Testis (tissue), 3 donors: ENCODE measurements around the gene ZEB1. TPM values are rescaled to one million over a fixed set of nuclear protein-coding genes. Genes with fewer than 3 reads are reported as not detected.

ENCODE experiments used
- DNase-seq: peaks from one replicate; pipeline ENCODE4 v3.0.0-alpha.2; 2019
- H3K27ac ChIP-seq, 2 donors: fragments of 200-600 bp; sonication (generic); one replicate each; pipeline ENCODE4 v1.5.1; 2019
- H3K27me3 ChIP-seq: fragments of 200-600 bp; sonication (generic); one replicate; pipeline ENCODE4 v1.5.1; 2019
- H3K36me3 ChIP-seq: fragments of 200-600 bp; sonication (generic); one replicate; pipeline ENCODE4 v1.5.1; 2017; ENCODE audit warnings: low read depth; ENCODE audit errors: missing control alignments
- H3K4me1 ChIP-seq: fragments of 200-600 bp; sonication (generic); one replicate; pipeline ENCODE4 v1.5.1; 2019
- H3K4me3 ChIP-seq, 2 donors: fragments of 200-600 bp; sonication (generic); one replicate each; pipeline ENCODE4 v1.5.1; 2017 to 2019
- H3K9me3 ChIP-seq: fragments of 200-600 bp; sonication (generic); one replicate; pipeline ENCODE4 v1.5.1; 2017
- CTCF ChIP-seq, 3 experiments: fragments of 450-650 bp in 2 of 3; fragments of 200-600 bp in 1 of 3; sonication (generic) in 1 of 3; IDR thresholded peaks; one replicate each; pipeline ENCODE4 v1.5.1; 2016 to 2019; ENCODE audit warnings: antibody characterized with exemption in 3 of 3, mild to moderate bottlenecking in 2 of 3, moderate library complexity in 1 of 3
- POLR2A ChIP-seq: fragments of 450-650 bp; IDR thresholded peaks from one replicate; pipeline ENCODE4 v1.6.1; 2017; ENCODE audit warnings: antibody characterized with exemption, mild to moderate bottlenecking, moderate library complexity
- WGBS, 2 donors: methylation state at CpG; one replicate each; pipeline ENCODE4 v1.1.5; 2018; 5-methylcytosine and 5-hydroxymethylcytosine counted together
- intact Hi-C: fragments of 100-400 bp; cut with DNase I; formaldehyde crosslinking; loops from one replicate; pipeline ENCODE4 v1.15.1; 2023; ENCODE audit warnings: low total_unique reads
- polyA plus RNA-seq: library from polyadenylated mRNA; stranded (reverse); fragments of 350-450 nt; fragmentation: Illumina TruSeq; extraction: RNeasy Lipid Tissue Mini Kit (QIAGEN cat#74804); gene quantifications from one replicate; pipeline ENCODE4 v1.2.3, GENCODE V29; 2014; ENCODE audit warnings: low read depth, low replicate concordance; ENCODE audit not compliant: insufficient read depth
- total RNA-seq, 2 donors: library from RNA; depleted of rRNA; stranded (reverse); fragments of >200 nt; gene quantifications; one replicate each; pipeline ENCODE4 v1.2.3, GENCODE V29; 2016

The ZEB1 gene
- total and polyA plus RNA-seq, 3 donors from 2014 or later, result 22.2 to 35.9 (median 26.3) TPM

- no peaks in the 10 kb centered on the region for H3K9me3 ChIP-seq
- TF ChIP-seq POLR2A (no peak), CTCF (IDR thresholded peaks at IDR 0.05) (no peak)
- WGBS, 2 donors, result 92 to 96% methylated on average over 8 of the region's 8 CpGs
- no peaks in the 10 kb centered on the region for H3K27me3 ChIP-seq
- H3K36me3 ChIP-seq, result no peaks in the 10 kb centered on the region
- no peak for DNase-seq
- intact Hi-C loops, result no loop called here
- H3K4me1 ChIP-seq, result no peaks in the 10 kb centered on the region
- no peak overlapping the region for H3K27ac ChIP-seq
- no peak overlapping the region for H3K4me3 ChIP-seq
Measured at GRCh38 chr10:31383810-31384588, 65.0 kb downstream of the ZEB1 start.

- WGBS, 2 donors, result 81 to 83% methylated on average over 2 of the region's 2 CpGs
- no peak for TF ChIP-seq CTCF (IDR thresholded peaks at IDR 0.05)
- no peak for TF ChIP-seq POLR2A
Measured at GRCh38 chr10:31384589-31384949, 65.6 kb downstream of the ZEB1 start.

GRCh38 chr10:31390804-31391203 lies 71.8 kb downstream of the ZEB1 start:
- Histone ChIP-seq H3K4me1 (no peaks in the 10 kb centered on the region), H3K27me3 (no peaks in the 10 kb centered on the region), H3K36me3 (no peaks in the 10 kb centered on the region), H3K27ac (no peak overlapping the region), H3K4me3 (no peak overlapping the region), H3K9me3 (no peaks in the 10 kb centered on the region)
- TF ChIP-seq POLR2A (no peak), CTCF (IDR thresholded peaks at IDR 0.05) (no peak)
- no peak for DNase-seq
- 96 to 98% methylated on average over 3 of the region's 3 CpGs for WGBS, 2 donors
- intact Hi-C loops, result no loop called here

More at GRCh38 chr10:31384589-31384949, 65.6 kb downstream of the ZEB1 start:
- Histone ChIP-seq H3K27ac (no peak overlapping the region), H3K9me3 (no peaks in the 10 kb centered on the region), H3K4me1 (no peaks in the 10 kb centered on the region), H3K4me3 (no peak overlapping the region), H3K36me3 (no peaks in the 10 kb centered on the region), H3K27me3 (no peaks in the 10 kb centered on the region)
- intact Hi-C loops, result no loop called here
- DNase-seq, result no peak

GRCh38 chr10:31393844-31394243 lies 74.8 kb downstream of the ZEB1 start:
- 89 to 100% methylated on average over 1 of the region's 1 CpG for WGBS, 2 donors
- Histone ChIP-seq H3K9me3 (no peaks in the 10 kb centered on the region), H3K27ac (no peak overlapping the region), H3K4me3 (no peak overlapping the region), H3K36me3 (no peaks in the 10 kb centered on the region), H3K4me1 (no peaks in the 10 kb centered on the region), H3K27me3 (no peaks in the 10 kb centered on the region)
- no peak for DNase-seq
- intact Hi-C loops, result no loop called here
- TF ChIP-seq CTCF (IDR thresholded peaks at IDR 0.05) (no peak), POLR2A (no peak)

- Histone ChIP-seq H3K27me3 (no peaks in the 10 kb centered on the region), H3K27ac (no peak overlapping the region), H3K4me1 (no peaks in the 10 kb centered on the region), H3K4me3 (no peak overlapping the region), H3K36me3 (no peaks in the 10 kb centered on the region), H3K9me3 (no peaks in the 10 kb centered on the region)
- intact Hi-C loops, result no loop called here
- no peak for TF ChIP-seq CTCF (IDR thresholded peaks at IDR 0.05)
- no peak for TF ChIP-seq POLR2A
- WGBS, 2 donors, result 54 to 68% methylated on average over 3 of the region's 3 CpGs
- no peak for DNase-seq
Measured at GRCh38 chr10:31395695-31396094, 76.7 kb downstream of the ZEB1 start.
